Fibroblast of skin of right biceps (primary cell): ENCODE measurements around the gene CR1.
A peak's percentile ranks its signal among the peaks of the same experiment; 100 is the strongest.
"Not testable (repeated sequence)": the region's sequence is repeated elsewhere in the genome, so short reads cannot be mapped to it uniquely, and the experiment has no call there.

ENCODE experiments used
- DNase-seq: peaks from one replicate; pipeline ENCODE4 v3.0.0-alpha.2; 2013

Gene CR1

DNA sequence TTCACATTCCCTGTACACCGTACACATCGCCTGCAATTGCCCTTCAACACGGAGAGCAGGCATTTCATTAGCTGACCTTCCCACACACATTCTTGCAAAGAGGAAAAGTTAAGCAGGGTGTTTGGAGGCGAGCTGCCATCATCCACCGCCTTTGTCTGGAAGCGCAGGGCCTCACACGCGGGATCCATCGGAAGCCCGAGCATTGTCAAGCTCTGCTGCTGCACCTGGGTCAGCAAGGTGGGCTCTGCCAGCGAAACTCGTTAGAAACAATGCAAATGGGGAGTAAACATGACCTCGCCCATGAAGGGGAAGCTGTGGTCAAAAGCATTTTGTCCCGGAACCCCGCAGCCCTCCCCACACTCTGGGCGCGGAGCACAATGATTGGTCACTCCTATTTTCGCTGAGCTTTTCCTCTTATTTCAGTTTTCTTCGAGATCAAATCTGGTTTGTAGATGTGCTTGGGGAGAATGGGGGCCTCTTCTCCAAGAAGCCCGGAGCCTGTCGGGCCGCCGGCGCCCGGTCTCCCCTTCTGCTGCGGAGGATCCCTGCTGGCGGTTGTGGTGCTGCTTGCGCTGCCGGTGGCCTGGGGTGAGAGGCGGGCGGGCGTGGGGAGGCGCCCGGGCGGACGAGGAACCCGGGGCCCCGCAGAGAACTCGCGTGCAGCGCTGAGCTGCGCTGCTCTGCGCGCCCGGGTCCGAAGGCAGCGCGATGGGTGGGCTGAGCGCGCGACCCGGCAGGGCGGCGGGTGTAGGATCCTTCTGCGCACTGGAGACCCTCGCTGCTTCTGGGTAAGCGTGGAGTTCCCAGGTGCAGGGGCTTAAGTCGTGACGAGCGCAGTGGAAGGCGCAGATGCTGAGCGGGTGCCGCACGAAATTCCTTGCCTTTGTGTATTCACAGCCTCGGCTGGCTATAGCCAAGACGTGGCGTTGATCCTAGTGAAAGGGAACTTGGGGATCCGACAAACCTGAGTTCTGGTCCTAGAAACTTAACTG is at the start of gene CR1:
CR1 (plus strand) TSS at position 357 of the 992 bp plus-strand sequence; CDS start at position 468, 111 bp downstream.
- peak; percentile 6 for DNase-seq

DNA sequence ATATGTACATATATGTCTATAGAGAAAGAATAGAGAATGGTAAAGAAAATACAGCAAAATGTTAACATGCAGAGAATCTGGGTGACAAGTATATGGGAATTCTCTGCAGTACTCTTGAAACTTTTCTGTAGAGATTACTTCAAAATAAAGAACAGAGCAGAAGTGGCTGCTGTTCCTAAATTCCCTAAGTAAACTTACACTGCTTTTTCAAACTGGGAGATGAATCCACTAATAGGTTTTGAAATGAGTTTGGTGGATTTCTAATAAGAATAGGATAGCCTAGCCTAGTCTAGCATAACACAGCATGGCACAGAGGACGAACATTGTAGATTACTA is 42.3 kb upstream of the CR1 start:
- DNase-seq: no peak

DNA sequence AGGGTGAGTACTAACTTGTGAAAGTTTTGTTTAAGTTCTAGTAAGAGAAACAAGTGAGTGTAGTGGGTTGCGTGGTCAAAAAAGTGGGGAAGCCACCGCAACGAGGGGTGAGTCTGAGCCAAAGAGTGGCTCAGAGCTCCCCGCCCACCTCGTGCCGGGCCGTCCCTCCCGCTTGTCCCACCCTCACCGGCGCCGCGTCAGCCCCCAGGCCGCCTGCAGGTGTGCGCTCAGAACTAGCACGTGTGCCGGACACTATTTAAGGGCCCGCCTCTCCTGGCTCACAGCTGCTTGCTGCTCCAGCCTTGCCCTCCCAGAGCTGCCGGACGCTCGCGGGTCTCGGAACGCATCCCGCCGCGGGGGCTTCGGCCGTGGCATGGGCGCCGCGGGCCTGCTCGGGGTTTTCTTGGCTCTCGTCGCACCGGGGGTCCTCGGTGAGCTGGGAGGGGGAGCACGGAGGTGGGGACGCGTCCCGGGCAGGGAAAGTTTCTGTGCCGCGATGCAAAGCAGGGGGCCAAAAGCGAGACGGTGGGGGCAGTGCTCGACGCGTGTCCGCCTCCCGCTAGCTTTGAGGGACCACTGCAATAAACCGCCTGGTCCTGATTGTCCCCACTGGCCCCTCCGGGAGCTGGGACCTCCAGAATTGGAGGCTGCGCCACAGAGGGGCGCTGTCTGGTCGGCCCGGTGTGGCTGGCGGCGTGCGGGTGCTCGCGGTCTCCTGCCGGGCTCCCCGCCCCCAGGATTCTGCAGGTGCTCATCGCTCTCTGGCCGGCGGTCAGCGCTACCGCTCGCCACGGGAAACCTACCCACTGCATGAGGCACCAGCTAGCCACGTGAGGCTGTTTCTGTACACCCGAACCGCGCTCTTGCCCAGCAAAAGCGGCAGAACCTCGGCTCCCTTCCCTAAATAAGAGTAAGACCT is 41.7 kb upstream of the CR1 start, which contains the start of gene CR2:
CR2 (plus strand) TSS at position 283 of the 919 bp plus-strand sequence; CDS start at position 374, 91 bp downstream.
- DNase-seq: no peak

DNA sequence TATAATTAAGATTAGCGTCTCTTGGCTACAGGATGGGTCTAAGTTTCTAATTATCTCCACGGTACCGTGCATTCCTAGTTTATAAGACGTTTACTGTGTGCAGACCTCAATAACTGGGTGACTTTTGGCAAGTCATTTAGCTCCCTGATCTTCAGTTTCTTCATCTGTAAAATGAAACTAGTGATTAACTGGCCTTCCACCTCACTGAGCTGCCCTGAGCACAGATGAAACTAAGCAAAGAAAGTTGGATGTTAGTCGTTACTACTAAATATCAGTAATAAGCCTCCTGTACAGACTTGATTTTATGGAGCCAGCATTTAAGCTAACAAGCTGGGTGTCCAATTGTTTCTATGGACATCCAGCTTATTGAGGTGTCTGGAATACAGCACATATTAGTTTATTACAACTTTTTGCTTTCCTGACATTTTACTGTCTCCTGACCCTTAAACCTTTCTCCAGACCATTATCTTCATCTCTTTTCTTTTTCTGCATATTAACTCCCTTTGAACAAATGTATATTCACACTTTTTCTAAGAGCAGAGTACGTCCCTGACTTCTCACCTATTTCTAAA is 40.7 kb upstream of the CR1 start:
- no peak for DNase-seq

DNA sequence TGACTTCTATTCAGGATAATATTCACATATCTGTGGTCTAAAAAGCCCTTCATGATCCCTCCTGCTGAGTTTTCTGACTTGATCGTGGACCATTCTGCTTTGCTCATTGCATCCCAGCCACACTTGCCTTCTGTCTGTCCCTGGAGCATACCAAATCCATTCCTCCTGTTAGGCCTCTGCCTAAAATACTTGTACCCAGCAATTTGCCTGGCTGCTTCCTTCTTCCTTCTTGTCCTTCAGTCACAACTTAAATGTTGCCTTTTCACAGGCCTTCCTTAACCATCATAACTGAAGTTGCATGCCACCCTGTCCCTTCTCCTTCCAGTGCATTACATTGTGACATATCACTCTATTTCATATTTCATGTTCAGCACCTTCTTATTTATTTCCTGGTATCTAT is 37.5 kb upstream of the CR1 start:
- no peak for DNase-seq

DNA sequence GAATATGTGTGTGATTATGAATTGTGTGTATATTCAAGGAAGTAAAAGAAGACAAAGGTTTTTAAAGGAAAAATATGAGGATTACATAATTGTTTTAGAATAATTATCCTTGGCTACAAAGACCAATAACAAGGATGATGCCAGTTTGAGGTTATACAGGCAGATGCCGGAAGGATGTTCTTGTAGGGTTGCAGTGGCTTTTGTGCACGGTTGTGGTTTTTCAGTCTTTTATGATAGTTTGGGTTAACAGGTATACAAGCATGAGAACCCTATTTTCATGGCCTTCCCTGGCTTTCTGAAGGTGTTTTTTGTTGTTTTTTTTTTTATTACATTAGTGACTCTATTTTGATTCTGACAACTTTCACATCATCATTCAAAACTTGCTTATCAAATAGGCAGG is 36.9 kb upstream of the CR1 start:
- DNase-seq: no peak

DNA sequence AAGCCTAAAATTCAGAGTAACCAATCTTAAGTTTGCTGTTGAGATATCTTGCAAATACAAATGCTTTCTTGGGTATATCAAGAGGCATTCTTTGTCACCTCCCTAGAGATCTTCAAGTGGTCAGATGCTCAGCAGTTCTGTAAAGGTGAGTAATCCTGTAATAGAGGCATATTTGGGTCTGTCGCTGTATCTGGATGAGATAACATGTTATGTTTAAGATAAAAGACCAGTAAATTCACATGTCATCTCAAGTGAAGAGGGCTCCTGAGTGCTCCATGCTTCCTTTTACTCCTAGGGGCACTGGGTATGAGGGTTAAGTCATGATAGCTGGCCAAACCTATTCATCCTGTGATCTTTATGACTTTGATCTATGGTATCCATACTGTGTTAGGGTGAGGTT is 34.3 kb upstream of the CR1 start:
- no peak for DNase-seq

DNA sequence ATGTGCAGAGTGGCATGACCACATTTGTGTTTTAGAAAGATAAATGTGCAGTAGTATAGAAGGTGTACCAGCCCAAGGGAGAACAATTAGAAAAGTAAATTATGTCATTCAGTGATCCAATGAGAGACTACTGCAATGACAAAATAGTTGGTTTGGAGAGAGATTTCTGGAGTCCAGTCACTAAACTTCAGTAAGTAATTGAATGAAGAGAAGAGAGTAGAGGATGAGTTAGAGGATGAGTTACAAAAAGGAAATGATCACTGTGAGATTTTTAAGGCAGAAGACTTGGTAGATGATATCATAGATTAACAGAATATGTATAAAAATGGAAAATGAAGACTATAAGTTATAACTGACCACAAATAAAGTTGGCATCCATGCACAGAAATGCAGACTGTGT is 33.4 kb upstream of the CR1 start:
- no peak for DNase-seq

DNA sequence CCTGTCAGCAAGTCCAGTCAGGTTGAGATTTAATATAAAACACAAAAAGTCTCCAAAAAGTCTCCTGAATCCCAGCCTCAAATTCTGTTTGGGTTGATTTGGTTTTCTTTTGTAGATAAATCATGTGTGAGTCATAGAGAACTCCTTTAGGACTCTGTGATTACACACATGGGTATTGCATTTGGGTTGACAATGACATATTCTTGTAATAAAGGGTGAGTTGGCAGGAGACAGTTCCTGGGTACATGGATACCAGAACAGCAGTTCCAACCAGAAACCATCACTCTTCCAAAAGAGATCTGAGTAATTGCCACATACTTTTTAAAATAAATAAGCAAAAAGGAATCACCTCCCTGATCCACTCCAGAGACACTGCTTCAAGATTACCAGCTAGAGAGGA is 32.9 kb upstream of the CR1 start:
- DNase-seq: peak; percentile 59

DNA sequence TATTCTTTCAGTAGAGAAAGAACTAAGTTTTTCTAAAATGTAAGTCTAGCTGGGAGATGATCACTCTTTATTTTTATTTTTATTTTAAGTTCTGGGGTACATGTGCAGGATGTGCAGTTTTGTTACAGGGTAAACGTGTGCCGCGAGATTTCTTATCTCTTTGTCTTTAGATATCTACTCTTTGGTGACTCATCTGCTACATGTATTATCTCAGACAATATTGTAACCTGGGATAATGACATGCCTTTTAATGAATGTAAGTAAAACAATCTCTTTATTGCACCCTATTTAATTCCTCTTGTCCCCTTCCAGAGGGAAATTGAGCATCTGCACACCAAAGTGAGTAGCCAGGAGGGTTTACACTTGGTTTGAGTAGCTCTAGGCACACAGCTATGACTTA is 32.4 kb upstream of the CR1 start:
- DNase-seq: no peak

DNA sequence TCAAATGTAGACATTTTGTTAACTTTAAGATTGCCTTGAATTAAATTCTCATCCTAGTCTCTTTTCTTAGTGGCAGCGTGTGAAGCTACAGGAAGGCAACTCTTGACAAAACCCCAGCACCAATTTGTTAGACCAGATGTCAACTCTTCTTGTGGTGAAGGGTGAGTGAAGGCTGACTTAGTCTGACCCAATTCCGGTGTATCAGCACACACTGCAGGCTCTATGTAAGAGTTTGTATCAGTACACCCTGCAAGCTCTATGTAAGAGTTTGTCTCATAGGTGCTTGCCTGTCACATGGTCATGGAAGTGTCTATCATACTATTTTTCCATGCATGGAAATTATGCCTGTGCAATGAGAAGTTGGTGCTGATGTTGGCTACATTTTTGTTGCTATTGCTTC is 25.0 kb upstream of the CR1 start:
- DNase-seq: no peak

DNA sequence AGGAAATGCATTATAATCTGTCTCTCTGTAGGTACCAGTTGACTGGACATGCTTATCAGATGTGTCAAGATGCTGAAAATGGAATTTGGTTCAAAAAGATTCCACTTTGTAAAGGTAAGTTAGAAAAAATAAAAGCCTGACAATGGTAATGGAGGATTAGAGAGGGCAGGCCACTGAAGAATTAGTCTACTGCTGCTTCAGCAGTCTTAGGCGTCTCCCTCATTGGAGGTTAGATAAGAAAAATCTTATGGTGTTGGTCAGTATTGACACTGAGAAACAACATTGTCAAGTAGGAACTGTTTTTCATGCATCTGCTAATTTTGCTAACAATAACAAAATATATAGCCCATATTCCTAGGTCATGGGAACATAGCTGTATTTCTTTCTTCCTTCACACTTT is 21.7 kb upstream of the CR1 start:
- no peak for DNase-seq

DNA sequence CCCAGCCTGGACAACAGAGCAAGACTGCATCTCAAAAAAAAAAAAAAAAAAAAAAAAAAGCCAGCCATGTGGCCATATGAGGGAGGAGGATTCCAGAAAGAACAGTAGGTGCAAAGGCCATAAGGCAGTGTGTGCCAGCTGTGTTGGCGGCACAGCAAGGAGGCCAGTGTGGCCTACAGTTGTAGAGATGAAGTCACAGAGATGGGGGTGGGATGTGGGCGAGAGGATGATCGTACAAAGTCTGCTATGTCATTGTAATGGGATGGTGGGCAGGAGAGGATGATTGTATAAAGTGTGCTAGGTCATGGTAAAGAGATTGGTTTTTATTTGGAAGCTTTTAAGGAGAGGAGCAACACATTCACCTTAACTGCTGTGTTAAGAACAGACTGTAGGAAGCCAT is 9.8 kb upstream of the CR1 start:
- DNase-seq: no peak

DNA sequence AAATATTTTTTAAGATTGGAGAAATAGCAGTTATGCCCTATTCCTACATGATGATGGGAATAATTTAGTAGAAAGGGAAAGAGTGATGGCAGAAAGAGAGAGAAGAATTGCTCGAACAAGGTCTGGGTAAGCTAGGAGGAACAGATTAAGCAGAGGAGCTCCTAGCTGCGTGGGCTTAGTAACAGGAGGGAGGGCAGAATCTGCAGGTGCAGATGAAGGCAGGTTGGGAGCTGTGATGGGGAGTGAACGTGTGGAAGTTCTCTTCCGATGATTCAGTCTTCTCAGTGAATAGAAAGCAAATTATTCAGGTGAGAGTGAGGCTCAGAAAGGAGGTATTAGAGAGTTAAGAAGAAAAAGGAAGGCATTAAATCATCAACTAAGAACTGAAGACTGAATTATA is 8.3 kb upstream of the CR1 start:
- no peak for DNase-seq

DNA sequence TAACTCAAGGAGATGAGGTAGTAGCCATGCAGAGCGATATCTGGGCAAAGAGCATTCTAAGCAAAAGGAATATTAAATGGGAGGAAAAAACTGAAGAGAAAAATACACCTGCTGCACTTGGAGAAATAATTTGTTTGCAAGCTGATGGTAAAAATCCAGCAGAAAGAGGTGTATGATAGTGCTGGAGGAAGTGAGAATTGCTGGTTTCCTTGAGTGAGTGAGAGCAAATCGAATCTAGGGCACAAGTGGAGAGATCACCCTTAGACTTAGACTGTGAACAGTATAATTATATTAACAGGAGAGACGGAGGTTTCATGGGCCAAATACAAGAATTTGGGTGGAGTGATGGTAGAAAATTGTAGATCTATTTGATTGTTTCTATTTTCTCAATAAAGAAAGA is 2.7 kb upstream of the CR1 start:
- DNase-seq: no peak

DNA sequence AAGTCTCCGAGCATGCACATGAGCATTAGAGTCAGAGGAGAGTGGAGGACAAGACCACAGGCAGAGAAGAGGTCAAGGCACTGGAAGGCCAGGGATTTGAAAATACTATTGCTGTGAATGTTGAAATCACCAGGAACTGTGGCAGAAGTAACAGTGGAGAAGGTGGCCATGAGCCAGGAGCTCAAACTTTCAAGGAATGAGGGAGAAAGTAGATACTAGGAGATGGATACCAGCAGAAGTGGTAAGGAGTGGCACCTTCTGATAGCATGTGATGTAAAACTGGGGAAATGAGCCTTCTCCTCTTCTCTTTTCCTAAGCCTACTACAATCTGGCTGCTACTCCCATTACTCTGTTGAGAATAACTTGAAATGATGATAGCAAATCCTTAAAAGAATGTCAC is 1.8 kb upstream of the CR1 start:
- DNase-seq: no peak

DNA sequence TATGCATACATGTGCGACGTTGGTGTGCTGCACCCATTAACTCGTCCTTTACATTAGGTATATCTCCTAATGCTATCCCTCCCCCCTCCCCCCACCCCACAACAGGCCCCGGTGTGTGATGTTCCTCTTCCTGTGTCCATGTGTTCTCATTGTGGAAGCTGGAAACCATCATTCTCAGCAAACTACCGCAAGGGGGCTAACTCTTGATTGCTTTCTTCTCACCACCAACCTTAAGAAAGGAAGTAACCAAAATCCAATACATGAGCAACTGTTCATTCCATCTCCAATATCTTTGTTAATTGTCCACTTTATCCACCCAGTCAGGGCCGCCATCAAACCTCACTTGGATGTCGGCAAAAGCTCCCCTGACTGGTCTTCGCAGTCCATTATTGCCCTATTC is 676 bp upstream of the CR1 start:
- not testable (repeated sequence) for DNase-seq

DNA sequence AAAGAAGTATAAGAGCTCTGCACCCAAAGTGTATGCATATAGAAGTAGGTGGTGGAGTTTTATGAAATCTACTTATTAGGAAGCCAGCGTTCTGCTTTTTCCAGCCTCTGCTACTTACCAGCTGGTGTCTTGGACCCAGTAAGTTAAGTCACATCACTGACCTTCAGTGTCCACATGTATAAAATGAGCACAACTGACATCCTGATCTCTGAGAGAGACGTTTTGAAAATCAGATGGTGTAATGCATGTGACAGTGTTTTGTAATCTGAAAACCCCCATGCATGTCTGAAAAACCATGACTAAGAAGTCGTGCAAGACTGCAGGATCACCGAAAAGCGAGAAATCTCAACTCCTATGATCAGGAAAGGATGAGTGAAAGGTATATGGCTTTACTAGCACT is 2.0 kb downstream of the CR1 start:
- DNase-seq: no peak

DNA sequence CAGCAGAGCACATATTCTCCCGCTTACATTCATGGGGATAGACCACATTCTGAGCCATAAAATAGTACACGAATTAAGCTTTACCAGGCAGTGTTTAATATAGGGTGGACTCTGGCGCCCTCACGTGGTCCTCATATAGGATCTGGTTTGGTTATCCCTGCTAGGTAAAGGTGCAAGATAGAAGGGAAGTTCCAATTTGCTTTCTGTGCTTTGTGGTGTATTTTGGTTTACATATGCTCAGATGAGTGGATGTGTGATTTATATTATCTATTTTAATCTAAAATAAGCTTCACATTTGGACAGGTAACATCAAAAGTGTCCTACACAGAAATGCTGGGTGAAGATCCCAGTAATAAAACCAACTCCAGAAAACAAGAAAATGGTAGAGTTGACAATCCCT is 3.6 kb downstream of the CR1 start:
- DNase-seq: peak; percentile 64

DNA sequence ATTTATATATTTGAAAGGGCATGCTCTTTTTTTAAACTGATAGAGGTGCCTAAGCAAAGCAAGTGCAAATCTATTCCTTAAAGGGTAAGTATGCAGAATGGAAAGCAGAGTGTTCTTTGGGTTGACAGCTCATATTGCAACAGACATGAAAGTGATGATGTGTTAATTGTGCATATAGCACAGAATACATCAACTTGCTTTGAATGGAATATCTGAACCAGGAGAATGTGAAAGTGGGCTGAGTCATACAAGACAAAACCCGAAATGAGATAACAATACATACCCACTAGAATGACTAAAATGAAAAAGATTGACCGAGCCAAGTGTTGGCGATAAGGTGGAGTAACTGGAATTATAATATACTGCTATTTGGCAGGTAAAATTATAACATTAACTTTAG is 4.3 kb downstream of the CR1 start:
- DNase-seq: no peak

DNA sequence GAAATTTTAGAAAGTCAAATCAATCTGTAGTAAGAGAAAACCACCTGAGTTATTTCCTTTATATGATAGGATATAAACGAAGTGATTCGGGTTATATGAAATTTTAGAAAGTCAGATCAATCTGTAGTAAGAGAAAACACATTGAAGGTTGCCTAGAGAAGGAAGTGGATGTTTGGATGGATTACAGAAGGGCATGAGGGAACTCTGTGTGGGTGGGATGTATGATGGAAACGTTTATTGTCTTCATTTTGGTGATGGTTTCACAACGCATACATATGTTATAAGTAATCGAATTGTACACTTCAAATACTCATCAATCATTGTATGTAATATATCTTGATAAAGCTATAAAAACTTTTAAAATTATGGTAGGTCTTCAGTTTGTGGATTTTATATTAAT is 5.1 kb downstream of the CR1 start:
- DNase-seq: no peak

DNA sequence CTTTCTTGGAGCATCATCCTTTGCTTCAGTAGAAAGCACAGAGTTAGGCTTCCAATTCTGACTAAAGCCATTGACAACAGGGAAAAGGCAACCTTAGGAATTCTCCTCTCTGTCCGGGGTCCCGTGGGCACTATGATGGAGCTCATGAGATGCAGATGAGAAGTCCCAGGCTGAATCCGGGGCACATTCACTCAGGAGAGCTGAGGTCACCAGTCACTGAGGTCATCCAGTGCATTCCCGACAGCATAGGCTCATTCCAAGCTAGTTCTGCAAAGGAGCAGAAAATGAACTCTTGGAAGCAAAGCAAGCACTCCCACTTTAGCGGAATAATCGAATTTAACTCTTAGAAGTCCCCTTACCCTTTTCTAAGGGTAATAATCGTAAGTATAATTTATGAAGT is 6.8 kb downstream of the CR1 start:
- DNase-seq: no peak

DNA sequence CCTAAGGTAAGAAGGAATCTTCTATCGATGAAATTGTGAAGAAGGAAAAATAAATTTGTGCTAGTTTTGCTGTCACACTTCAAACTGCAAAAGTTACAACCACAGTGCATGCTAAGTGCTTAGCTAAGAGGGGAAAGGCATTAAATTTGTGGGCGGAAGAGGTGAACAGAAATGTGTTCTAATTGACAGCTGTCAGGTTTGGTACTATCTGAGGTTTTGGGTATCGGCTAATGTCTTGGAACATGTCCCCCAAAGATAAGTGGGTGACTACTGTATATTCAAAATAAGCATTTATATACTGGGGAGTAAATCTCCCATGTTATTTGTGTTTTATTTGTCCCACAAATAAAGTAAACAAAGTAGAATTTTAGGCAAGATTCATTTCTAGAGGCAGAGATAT is 8.0 kb downstream of the CR1 start:
- DNase-seq: no peak

DNA sequence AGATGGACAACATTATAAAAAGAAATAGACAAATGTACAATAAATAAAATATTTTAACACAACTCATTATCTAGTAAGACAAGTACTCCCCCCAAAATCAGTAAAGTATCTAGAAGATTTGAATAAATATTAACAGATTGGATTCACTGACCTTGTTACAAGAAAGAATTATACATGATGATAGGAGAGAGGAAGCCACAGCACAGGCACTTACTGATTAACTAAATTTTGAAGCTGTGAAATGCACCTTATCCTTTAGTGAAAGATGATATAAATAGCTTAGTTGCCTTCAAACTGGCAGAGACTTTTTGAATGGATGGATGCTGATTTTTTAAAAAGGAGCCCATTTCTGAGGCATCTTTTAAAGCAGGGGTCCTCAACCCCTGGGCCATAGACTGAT is 8.5 kb downstream of the CR1 start:
- DNase-seq: no peak
